Prostate gland (tissue), 2 donors: Measurements from ENCODE around the gene BLOC1S5. TPM values are rescaled to one million over a fixed set of nuclear protein-coding genes. Genes with fewer than 3 reads are reported as not detected.

Source experiments
- DNase-seq: peaks from one replicate; pipeline ENCODE4 v3.0.0-alpha.2; 2019; ENCODE audit warnings: low spot score
- H3K27ac ChIP-seq, 2 donors: fragments of 200-600 bp; sonication (generic); 2 replicates each; pipeline ENCODE4 v1.5.1; 2017 to 2019
- H3K27me3 ChIP-seq: fragments of 200-600 bp; sonication (generic); replicated peaks from 2 replicates; pipeline ENCODE4 v1.5.1; 2019; ENCODE audit not compliant: insufficient read depth
- H3K36me3 ChIP-seq, 2 donors: fragments of 200-600 bp; sonication (generic); 1 replicate in 1 of 2; 2 replicates in 1 of 2; pipeline versions ENCODE4 v1.5.1 to v1.8.1; 2017 to 2019
- H3K4me1 ChIP-seq: fragments of 200-600 bp; sonication (generic); replicated peaks from 2 replicates; pipeline ENCODE4 v1.5.1; 2019
- H3K4me3 ChIP-seq, 2 donors: fragments of 200-600 bp; sonication (generic); 2 replicates each; pipeline ENCODE4 v1.5.1; 2017 to 2019
- H3K9me3 ChIP-seq: fragments of 200-600 bp; sonication (generic); 2 replicates; pipeline ENCODE4 v1.5.1; 2017
- CTCF ChIP-seq, 4 experiments: fragments of 200-600 bp in 2 of 4; fragments of 450-650 bp in 2 of 4; sonication (generic) in 2 of 4; IDR thresholded peaks; 1 replicate in 3 of 4; 2 replicates in 1 of 4; pipeline ENCODE4 v1.5.1; 2016 to 2019; ENCODE audit warnings: antibody characterized with exemption in 4 of 4, mild to moderate bottlenecking in 2 of 4, moderate library complexity in 2 of 4
- POLR2A ChIP-seq: fragments of 450-650 bp; IDR thresholded peaks from one replicate; pipeline ENCODE4 v1.6.1; 2016; ENCODE audit warnings: antibody characterized with exemption, mild to moderate bottlenecking
- POLR2AphosphoS5 ChIP-seq: sonication (generic); formaldehyde crosslinking; IDR thresholded peaks from one replicate; pipeline ENCODE4 v1.6.1; 2017; ENCODE audit warnings: antibody characterized with exemption
- WGBS: methylation state at CpG from one replicate; pipeline ENCODE4 v1.1.5; 2018; 5-methylcytosine and 5-hydroxymethylcytosine counted together
- intact Hi-C: fragments of 100-400 bp; cut with DNase I; formaldehyde crosslinking; loops from one replicate; pipeline ENCODE4 v1.14.2; 2022
- total RNA-seq, 2 donors: library from RNA; depleted of rRNA; stranded (reverse); fragments of >200 nt; gene quantifications; one replicate each; pipeline ENCODE4 v1.1.0, GENCODE V29; 2016

The BLOC1S5 gene
- total RNA-seq, 2 donors from 2014 or later = 9.5 to 13.0 TPM

GRCh38 chr6:8060346-8060745, 3.8 kb downstream of the BLOC1S5 start:
- TF ChIP-seq CTCF (IDR thresholded peaks at IDR 0.05) (no peak), POLR2AphosphoS5 (no peak), POLR2A (no peak)
- no peaks in the 10 kb centered on the region for H3K36me3 ChIP-seq
- DNase-seq = no peak
- intact Hi-C loops = loop anchor here (2.0 kb wide), 1 partner anchor 338 kb away; no protein-coding TSS in a partner anchor
- H3K9me3 ChIP-seq = no peaks in the 10 kb centered on the region
- H3K4me1 ChIP-seq = no peaks in the 10 kb centered on the region
- no peak overlapping the region for H3K27ac ChIP-seq
- H3K27me3 ChIP-seq = no peaks in the 10 kb centered on the region
- WGBS = 85% methylated on average over 3 of the region's 3 CpGs
- no peak overlapping the region for H3K4me3 ChIP-seq

- no peak overlapping the region for H3K27ac ChIP-seq
- TF ChIP-seq CTCF (IDR thresholded peaks at IDR 0.05) = peak in 3 of 4 experiments; percentile 25 to 37 (median 27)
- TF ChIP-seq POLR2A = no peak
- no peak overlapping the region for H3K4me3 ChIP-seq
- no peaks in the 10 kb centered on the region for H3K9me3 ChIP-seq
- no peak for DNase-seq
- H3K36me3 ChIP-seq = no peaks in the 10 kb centered on the region
- no peaks in the 10 kb centered on the region for H3K27me3 ChIP-seq
- H3K4me1 ChIP-seq = no peaks in the 10 kb centered on the region
- intact Hi-C loops = no loop called here
These were observed 5.1 kb downstream of the BLOC1S5 start for GRCh38 chr6:8059129-8059528.

- Histone ChIP-seq H3K4me3 (no peak overlapping the region), H3K9me3 (no peaks in the 10 kb centered on the region), H3K36me3 (no peaks in the 10 kb centered on the region), H3K4me1 (no peaks in the 10 kb centered on the region), H3K27me3 (no peaks in the 10 kb centered on the region), H3K27ac (no peak overlapping the region)
- WGBS = 58% methylated on average over 3 of the region's 3 CpGs
- DNase-seq = no peak
- TF ChIP-seq POLR2AphosphoS5 (no peak), CTCF (IDR thresholded peaks at IDR 0.05) (no peak), POLR2A (no peak)
- intact Hi-C loops = no loop called here
These were observed 6.4 kb downstream of the BLOC1S5 start for GRCh38 chr6:8057793-8058192.

GRCh38 chr6:8057263-8057662, 6.9 kb downstream of the BLOC1S5 start:
- no peak overlapping the region for H3K4me3 ChIP-seq
- 84% methylated on average over 4 of the region's 4 CpGs for WGBS
- H3K36me3 ChIP-seq = no peaks in the 10 kb centered on the region
- TF ChIP-seq POLR2A = no peak
- no peak for TF ChIP-seq CTCF (IDR thresholded peaks at IDR 0.05)
- no peak for TF ChIP-seq POLR2AphosphoS5
- no peak for DNase-seq
- intact Hi-C loops = no loop called here
- no peaks in the 10 kb centered on the region for H3K27me3 ChIP-seq
- no peaks in the 10 kb centered on the region for H3K9me3 ChIP-seq
- H3K4me1 ChIP-seq = no peaks in the 10 kb centered on the region
- H3K27ac ChIP-seq = no peak overlapping the region

GRCh38 chr6:8054276-8054675, 9.9 kb downstream of the BLOC1S5 start:
- DNase-seq = no peak
- 89% methylated on average over 2 of the region's 2 CpGs for WGBS
- Histone ChIP-seq H3K4me3 (no peak overlapping the region), H3K9me3 (no peaks in the 10 kb centered on the region), H3K4me1 (no peaks in the 10 kb centered on the region), H3K27me3 (no peaks in the 10 kb centered on the region), H3K36me3 (no peaks in the 10 kb centered on the region), H3K27ac (no peak overlapping the region)
- TF ChIP-seq CTCF (IDR thresholded peaks at IDR 0.05) = no peak
- no peak for TF ChIP-seq POLR2AphosphoS5
- no peak for TF ChIP-seq POLR2A
- intact Hi-C loops = no loop called here
